ENCODE data around the gene C17orf113.

DNA sequence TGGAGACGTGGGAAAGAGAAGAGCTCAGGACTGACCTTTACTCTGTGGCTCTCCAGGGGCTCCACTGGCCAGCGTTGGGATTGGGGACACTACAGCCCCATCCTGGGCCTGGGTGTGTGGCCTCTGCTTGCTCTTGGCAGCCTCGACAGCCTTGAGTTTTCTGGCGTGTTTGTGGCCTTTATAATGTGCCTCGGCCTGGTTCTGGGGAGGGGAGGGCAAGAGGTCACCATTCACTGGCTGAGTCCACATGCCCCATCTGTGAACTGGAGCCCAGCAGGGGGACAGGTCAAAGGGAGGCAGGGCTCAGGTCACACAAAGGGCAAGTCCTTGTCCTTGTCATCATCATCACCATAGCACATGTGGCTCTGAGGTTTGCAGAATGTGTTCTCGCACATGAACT is 18.8 kb downstream of the C17orf113 start:
- TF ChIP-seq, protein P1, sequence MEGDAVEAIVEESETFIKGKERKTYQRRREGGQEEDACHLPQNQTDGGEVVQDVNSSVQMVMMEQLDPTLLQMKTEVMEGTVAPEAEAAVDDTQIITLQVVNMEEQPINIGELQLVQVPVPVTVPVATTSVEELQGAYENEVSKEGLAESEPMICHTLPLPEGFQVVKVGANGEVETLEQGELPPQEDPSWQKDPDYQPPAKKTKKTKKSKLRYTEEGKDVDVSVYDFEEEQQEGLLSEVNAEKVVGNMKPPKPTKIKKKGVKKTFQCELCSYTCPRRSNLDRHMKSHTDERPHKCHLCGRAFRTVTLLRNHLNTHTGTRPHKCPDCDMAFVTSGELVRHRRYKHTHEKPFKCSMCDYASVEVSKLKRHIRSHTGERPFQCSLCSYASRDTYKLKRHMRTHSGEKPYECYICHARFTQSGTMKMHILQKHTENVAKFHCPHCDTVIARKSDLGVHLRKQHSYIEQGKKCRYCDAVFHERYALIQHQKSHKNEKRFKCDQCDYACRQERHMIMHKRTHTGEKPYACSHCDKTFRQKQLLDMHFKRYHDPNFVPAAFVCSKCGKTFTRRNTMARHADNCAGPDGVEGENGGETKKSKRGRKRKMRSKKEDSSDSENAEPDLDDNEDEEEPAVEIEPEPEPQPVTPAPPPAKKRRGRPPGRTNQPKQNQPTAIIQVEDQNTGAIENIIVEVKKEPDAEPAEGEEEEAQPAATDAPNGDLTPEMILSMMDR (IDR thresholded peaks at IDR 0.05) = no peak
- no peak for TF ChIP-seq EP300 (IDR thresholded peaks at IDR 0.05)
- TF ChIP-seq POLR2A (IDR thresholded peaks at IDR 0.05) = no peak
